Peyer's patch (tissue), 4 donors: ENCODE measurements around the gene SLC29A4.

Source experiments
- POLR2A ChIP-seq, 2 donors: fragments of 450-650 bp; IDR thresholded peaks; one replicate each; pipeline ENCODE4 v1.5.1; 2017; ENCODE audit warnings: antibody characterized with exemption in 2 of 2, mild to moderate bottlenecking in 2 of 2, moderate library complexity in 2 of 2
- TF ChIP-seq, protein P1 (sequence below), 6 experiments: fragments of 450-650 bp in 4 of 6; fragments of 200-600 bp in 2 of 6; sonication (generic) in 1 of 6; IDR thresholded peaks; one replicate each; pipeline ENCODE4 v1.5.1; 2017 to 2019; ENCODE audit warnings: antibody characterized with exemption in 6 of 6, mild to moderate bottlenecking in 3 of 6, moderate library complexity in 1 of 6

DNA sequence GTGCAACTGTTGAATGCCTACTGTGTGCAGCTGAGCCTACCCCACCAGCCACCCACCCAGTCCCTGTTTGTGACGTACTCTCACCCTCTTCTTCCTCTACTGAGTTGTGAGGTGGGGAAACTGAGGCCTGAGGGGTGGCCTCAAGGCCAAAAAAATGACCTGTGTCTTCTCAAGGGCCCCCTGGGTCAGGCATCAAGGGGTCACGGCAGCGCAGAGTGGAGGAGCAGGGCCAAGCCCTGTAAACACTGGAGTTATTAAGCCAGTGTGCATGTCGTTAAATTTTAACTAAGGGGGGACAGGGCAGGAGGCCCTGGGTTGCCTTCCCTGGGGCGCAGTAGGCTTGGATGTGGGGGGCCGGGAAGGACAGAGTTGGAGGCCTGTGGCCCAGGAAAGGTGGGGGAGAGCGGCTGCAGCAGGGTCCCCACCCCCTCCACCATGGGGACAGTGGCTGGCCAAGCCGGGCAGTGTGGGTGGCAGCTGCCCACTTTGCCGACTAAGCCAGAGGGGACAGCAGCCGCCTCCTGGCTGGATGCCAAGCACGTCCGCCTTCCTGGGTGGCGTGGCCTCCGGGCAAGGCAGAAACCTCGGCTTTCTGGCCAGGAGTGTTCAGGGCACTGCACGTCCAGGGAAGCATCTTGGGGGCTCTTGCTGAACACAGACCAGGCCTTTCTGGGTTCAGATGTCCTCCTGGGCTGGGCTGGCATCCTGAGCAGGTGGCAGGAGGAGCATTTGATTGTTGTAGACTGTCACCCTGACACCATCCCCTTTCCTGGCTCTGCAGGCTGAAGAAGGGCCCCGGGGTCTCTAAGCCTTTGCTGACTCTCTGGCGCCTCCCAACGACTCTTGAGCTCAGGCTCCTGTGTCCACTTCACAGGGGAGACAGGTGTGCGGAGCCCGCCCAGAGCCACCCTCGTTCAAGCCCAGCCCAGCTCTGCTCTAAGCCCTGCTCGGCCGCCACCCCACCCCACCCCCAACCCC, 1.9 kb downstream of the SLC29A4 start:
- TF ChIP-seq, protein P1, sequence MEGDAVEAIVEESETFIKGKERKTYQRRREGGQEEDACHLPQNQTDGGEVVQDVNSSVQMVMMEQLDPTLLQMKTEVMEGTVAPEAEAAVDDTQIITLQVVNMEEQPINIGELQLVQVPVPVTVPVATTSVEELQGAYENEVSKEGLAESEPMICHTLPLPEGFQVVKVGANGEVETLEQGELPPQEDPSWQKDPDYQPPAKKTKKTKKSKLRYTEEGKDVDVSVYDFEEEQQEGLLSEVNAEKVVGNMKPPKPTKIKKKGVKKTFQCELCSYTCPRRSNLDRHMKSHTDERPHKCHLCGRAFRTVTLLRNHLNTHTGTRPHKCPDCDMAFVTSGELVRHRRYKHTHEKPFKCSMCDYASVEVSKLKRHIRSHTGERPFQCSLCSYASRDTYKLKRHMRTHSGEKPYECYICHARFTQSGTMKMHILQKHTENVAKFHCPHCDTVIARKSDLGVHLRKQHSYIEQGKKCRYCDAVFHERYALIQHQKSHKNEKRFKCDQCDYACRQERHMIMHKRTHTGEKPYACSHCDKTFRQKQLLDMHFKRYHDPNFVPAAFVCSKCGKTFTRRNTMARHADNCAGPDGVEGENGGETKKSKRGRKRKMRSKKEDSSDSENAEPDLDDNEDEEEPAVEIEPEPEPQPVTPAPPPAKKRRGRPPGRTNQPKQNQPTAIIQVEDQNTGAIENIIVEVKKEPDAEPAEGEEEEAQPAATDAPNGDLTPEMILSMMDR (IDR thresholded peaks at IDR 0.05), result peak in 1 of 6 experiments; percentile 8
- TF ChIP-seq POLR2A (IDR thresholded peaks at IDR 0.05), result no peak
